Measurements from ENCODE around the gene ZNF169.
"Not testable (repeated sequence)": the region's sequence is repeated elsewhere in the genome, so short reads cannot be mapped to it uniquely, and the experiment has no call there.

Gene ZNF169

DNA sequence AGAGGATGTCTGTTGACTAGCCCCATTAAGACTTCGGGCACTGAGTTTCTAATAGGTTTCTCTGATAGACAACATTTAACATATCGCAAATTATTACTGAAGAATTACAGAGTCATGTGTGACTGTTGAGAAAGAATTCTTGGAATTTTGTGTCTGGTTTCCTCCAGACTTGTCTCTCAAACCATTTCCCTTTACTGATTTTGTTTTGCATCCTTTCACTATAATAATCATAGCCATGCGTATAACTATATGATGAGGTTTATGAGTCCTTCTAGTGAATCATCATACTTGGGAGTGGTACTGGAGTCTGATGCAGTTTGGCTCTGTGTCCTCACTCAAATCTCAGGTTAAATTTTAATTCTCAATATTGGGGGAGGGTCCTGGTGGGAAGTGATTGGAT lies 27.0 kb downstream of the ZNF169 start:
- no peak for DNase-seq (ENCODE audit: low read depth in 2 of 2)

DNA sequence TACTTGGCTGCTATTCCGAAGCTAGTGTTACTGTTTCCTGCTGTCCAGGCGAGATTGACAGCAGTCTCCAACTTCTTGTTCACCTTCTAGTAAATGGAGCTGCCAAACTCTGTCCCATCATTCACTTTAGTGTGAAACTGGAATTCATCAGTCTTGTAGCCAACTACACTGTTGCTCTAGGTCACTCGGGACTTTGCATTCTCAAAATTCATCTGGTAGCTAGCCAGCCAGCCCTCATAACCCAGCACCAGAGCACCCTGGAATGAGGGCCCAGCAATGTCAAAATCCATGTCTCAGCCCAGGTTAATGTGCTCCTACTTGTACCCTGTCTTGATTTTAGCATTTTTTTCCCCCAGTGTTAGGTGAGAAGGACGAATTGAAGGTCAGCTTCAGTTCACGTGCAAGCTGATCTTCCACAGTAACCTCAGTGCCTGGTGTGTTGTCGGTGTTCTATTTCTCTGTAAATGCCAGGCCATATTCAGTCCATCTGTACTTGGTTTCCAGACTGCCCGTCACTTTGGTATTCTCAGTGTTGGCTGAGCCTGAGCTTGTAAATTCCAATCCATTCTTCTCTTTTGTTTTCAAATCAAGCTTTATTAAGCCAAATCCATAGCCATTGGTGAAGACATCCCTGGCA lies 28.9 kb downstream of the ZNF169 start:
- DNase-seq (ENCODE audit: low read depth in 2 of 2): no peak

DNA sequence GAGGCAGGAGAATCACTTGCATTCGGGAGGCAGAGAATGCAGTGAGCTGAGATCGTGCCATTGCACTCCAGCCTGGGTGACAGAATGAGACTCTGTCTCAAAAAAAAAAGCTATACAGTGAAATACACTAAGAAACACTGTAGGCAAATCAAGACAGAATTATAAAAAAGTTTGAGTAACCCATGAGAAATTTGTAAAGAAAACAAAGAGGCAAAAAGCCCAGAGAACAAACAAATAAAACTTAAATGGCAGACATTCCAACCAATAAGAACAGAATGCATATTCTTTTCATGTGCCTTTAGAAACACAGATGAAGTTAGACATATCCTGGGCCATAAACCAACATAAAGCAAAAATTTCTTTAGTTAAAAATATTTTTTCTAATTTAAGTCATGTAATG lies 30.6 kb downstream of the ZNF169 start:
- DNase-seq (ENCODE audit: low read depth in 2 of 2): no peak

DNA sequence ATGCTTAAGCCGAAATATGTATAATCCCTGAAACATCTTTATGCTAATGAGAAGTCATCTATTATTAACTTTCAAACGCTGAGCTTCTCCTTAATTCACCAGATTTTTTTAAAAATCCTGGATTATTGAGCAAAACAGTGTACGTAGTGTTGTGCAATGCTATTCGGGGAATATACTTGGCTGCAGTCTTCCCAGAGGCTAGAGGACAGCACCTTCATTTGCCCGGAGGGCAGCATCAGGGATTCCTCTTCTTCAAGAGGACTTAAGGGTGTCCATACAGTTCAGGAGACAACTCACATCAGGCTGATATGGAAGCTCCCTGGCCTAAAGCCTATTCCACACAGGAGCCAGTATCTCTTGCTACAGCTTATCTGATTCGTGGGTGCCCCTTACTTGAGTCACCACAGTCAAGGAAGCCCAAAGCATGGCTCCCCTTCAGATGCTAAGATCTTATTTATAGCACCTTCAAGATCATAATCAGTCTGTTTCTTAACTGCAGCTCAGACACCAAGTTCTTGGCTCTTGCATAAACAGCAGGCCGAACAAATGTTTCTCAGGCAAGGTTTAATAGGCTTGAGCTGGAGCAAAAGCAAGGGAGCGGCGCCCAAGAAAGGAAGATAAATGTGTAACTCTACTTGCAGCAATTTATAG lies 40.0 kb downstream of the ZNF169 start:
- no peak for DNase-seq (ENCODE audit: low read depth in 2 of 2)

DNA sequence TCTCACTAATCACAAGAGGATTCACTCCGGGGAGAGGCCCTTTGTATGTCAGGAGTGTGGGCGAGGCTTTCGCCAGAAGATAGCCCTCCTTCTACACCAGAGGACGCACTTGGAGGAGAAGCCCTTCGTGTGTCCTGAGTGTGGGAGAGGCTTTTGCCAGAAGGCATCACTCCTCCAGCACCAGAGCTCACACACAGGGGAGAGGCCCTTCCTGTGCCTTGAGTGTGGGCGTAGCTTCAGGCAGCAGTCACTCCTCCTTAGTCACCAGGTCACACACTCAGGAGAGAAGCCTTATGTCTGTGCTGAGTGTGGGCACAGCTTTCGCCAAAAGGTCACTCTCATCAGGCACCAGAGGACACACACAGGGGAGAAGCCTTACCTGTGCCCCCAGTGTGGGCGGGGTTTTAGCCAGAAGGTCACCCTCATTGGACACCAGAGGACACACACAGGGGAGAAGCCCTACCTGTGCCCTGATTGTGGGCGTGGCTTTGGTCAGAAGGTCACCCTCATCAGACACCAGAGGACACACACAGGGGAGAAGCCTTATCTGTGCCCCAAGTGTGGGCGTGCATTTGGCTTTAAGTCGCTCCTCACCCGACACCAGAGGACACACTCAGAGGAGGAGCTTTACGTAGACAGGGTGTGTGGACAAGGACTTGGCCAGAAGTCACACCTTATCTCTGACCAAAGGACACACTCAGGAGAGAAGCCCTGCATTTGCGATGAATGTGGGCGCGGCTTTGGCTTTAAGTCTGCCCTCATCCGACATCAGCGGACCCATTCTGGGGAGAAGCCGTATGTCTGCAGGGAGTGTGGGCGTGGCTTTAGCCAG lies 41.6 kb downstream of the ZNF169 start:
- no peak for DNase-seq (ENCODE audit: low read depth in 2 of 2)

DNA sequence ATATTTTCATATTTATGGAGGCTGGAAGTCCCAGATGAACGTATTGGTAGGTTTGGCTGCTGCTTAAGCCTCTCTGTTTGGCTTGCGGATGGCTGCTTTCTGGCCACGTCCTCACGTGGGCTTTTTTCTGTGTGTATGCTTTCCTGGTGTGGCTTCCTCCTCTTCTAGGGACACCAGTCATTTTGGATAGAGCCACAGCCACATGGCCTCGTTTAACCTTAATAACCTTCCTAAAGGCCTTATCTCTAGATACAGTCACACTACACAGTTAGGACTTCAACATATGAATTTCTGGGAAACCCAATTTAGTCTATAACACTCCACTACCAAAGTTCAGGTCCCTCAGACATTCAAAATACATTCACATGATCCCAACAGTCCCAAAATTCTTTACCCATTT lies 42.5 kb downstream of the ZNF169 start:
- no peak for DNase-seq (ENCODE audit: low read depth in 2 of 2)

DNA sequence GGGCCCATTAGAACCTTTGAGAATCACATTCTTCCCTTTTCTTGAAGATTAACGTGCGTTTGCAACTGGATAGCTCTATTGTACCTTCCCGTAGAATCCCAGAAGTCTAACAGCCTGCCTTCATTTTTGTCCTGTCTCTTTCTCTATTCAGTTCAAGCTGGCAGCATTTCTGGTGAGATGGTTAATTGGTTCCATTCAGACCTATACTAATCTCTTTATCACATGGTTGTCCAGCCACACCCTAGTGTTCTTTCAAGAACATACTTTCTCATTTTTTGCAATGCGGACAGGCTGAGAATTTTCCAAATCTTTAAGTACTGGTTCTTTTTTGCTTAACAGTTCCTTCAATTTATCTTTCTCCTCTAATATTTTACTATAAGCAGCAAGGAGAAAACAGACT lies 43.3 kb downstream of the ZNF169 start:
- no peak for DNase-seq (ENCODE audit: low read depth in 2 of 2)

DNA sequence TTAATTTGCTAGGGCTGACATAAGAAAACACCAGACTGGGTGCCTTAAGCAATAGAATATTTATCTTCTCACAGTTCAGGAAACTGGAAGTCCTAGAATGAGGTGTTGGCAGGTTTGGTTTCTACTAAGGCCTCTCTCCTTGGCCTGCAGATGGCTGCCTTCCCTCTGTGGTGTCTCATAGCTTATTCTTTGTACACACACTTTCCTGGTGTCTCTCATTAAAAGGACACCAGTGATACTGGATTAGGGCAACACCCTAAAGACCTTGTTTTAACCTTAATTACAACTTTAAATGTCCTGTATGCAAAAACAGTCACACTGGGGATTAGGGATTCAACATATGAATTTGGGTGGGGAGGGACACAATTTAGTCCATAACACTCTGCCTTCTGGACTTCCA lies 44.2 kb downstream of the ZNF169 start:
- DNase-seq (ENCODE audit: low read depth in 2 of 2): no peak

DNA sequence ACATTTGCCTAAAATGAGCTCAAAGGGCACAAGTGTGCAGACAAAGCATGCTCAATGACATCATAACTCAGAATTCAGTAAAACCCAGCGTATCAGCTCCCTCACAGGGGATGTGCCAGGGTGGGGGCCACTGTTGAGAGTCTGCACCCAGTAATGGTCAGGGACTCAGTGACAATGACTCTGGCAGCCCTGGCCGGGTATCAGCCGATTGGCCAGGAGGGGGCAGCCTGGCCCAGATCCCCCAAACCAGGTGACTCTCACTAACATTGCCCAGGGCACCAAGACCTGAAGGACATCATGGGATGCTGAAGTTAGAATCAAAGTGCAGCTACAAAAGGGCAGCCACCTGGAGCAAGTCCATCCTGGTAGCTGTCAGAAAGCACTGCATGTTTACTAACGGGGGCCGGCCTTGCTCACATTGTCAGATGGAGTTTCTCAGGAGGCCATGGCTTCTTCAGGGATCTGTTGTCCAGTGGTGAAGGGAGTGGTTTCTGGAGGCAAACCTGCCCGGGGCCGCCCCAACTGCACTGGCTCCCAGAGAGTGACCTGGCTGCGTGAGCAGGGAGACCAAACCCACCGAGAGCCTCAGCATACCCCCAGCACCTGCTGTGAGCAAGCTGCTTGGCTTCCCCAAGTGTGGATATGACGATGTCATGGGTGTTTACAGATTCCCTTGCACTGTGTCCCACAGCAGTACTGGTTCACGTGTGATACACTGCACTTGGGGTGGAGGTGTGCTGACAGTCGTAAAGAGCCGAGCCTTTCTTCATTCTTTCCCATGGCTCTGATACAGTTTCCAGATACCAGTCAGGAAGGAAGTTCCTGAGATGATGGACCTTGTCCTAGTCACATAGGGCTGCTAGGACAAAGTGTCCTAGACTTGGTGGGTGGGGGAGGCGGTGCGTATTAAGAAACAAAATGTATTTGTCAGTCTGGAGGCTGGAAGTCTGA lies 56.2 kb downstream of the ZNF169 start:
- DNase-seq (ENCODE audit: low read depth in 2 of 2): not testable (repeated sequence)

DNA sequence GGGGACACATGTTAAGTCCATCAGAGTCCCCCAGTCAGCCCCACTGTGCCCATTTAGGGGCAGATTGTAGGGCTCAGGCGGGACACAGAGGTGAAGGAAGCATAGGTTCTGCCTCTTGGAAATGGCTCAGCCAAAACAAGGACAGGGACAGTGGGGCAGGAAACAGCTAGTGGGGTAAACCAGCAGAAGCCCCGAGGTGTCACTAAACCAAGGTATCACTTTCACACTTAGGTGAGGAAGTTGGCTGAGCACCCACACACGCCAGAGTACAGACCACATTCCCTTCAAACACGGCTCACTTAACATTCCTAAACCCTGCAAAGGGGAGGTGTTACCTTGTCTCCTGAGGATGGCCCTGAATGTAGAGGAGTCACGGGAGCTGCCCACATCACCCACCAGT lies 57.1 kb downstream of the ZNF169 start:
- DNase-seq (ENCODE audit: low read depth in 2 of 2): not testable (repeated sequence)

DNA sequence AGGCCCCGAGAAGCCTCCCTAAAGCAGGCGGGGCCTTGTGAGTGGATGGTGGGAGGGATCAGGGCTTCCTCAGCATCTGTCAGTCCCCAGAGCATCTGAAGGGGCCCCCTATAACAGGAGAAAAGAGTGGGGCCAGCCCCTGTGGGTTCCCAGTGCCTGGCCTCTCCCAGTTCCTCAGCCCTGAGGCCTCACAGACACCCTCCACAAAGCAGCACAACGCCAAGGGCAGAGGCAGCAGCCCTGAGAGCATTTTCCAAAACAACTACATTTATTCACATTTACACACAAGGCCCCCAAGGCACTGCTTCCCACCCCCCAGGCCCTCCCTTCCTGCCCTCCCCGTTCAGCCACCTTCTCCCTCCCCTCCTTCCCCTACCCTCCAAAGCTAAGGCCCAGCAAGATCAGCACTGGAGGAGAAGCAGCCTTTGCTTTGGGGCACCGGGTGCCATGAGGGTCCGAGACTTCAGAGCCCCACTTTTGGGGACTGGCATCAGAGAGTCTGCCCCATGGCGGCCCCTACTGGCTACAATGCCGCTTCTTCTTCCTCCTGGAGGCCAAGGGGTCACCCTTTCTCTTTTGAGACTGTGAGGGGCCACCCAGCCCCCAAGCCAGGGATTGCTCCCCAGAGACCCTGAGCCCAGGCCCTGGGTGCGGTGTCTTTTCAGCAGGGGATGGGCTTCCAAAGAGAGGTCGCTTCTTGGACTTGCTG lies 59.0 kb downstream of the ZNF169 start:
- DNase-seq (ENCODE audit: low read depth in 2 of 2): not testable (repeated sequence)

DNA sequence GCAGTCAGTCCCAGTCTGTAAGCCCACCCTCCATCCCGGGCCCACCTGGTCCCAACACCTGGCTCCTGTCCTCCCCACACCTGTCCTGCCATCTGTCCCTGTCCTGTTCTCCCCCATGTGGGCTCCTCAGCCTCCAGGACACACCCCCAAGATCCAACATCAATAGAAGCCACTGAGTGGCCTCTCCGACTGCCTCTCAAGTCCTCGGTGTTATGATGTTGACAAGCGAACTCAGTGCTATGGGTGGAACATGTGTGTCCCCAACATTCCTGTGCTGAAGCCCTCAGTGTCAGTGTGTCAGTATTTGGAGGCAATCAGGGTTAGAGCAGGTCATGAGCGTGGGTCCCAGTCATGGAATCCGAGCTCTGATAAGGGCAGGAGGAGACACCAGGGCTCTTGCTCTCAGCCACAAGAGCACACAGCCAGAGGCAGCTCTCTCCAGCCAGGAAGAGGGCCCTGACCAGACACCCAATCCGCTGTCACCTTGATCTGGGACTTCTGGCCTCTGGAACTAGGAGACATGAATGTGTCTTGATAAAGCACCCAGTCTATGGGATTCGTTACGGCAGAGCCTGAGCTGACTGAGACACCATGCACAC lies 63.3 kb downstream of the ZNF169 start:
- not testable (repeated sequence) for DNase-seq (ENCODE audit: low read depth in 2 of 2)

DNA sequence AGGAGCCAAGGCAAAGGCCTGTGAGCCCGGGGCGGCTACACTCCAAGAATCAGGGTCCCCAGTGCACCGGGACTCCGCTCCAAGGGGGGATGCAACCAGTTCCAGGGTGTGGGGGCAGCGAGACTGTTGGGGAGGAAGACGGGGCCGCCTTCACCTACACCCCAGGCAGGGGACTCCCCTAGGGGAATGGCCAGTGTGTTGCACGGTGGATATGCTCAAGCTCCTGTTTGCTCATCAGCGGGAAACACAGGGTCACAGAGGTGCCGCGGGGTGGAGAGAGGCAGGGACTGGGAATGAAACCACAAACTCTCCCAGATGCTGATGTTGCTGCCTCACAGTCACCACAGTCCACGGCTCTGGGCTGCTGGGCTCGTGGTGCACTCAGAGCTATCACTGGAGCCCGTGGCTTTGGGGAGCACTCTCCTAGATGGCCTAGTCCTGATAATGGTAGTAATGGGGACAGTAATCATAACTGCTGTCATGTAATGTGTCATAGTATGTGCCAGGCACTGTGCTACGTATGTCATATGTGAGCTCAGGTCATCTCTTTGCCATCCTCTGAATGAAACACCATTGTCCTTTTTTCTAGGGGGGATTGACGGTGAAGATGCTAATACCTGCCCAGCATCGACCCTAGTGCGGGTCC lies 64.2 kb downstream of the ZNF169 start:
- DNase-seq (ENCODE audit: low read depth in 2 of 2): not testable (repeated sequence)

DNA sequence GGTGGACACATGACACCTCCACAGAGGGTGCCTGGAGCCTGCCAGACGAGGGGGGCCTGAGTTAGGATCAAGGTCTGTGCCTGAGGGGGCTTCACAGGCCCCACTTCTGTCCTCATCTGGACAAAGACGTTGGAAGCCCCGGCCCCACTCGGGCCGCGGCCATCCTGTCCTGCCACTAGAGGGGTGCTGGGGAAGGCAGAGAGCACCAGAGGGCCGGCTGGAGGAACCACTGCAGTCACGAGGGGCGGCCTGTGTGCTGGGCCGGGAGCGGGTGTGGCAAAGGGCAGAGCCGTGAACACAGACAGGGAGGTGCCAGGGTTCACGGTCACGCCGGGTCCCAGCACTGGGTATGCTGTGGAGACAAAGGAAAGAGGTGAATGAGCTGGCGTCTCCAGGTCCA lies 66.5 kb downstream of the ZNF169 start:
- not testable (repeated sequence) for DNase-seq (ENCODE audit: low read depth in 2 of 2)

DNA sequence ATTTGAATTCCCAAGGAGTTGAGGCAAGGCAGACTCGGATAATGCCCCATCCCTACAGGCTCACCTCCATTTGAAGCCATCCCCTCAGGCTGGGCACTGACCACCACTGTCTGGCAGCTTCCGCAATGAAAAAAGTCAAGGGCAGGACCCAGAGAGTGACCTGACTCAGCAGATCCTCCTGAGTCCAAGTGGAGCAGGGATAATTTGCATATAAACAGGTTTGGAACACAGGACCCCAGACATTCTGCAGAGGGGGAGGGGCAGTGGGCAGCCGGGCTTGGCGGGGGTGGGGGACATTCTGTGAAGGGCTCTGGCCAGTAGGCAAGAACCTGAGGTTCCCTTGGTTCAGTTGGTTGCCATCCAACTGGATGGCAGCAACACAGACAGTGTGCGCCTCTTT lies 69.4 kb downstream of the ZNF169 start, which contains the start of gene NUTM2F:
TSS of gene NUTM2F (minus strand) at position 101 of the 400 bp plus-strand sequence. CDS start at position 80, 21 bp downstream.
- not testable (repeated sequence) for DNase-seq (ENCODE audit: low read depth in 2 of 2)

DNA sequence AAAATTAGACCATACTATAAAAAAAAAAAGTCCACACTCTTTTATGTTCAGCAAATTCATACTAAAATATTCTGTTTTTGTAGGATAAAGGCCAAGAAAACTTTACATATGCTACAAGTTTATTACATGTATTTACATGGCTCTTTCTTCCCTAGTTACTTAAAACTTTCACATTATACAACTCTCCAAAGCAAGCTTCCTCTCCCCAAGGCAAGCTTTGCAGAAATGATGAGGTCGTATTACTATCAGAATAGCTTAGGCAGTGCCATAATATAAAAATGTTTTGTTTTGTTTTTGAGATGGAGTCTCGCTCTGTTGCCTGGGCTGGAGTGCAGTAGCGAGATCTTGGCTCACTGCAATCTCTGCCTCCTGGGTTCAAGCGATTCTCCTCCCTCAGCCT lies 77.3 kb downstream of the ZNF169 start:
- not testable (repeated sequence) for DNase-seq (ENCODE audit: low read depth in 2 of 2)

DNA sequence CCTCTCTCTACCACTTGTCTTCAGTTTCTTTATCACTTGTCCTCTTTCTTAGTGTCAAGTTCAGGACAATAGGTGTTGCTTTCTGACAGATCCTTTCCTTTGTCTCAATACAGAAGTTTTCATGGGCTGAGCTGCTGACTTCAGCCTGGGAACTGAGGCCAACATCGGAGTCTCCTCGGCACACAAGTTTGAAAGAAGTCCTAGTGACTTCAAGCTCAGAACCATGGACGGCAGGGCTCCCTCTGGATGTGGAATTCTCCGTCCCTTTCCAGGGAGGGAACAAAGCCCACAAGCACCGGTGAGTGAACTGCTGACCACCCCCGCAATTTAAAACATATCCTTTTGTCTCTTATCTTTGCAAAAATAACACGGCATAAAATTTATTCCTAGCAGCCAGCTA lies 79.6 kb downstream of the ZNF169 start:
- DNase-seq (ENCODE audit: low read depth in 2 of 2): not testable (repeated sequence)

DNA sequence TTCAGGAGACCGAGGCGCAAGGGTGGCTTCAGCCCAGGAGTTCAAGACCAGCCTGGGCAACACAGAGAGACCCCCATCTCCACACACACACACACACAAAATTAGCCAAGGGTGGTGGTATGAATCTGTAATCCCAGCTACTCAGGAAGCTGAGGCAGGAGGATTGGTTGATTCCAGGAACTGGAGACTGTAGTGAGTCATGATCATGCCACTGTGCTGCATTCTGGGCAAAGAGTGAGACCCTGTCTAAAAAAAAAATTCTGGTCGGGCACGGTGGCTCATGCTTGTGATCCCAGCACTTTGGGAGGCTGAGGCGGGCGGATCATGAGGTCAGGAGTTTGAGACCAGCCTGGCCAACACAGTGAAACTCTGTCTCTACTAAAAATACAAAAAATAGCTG lies 80.6 kb downstream of the ZNF169 start:
- not testable (repeated sequence) for DNase-seq (ENCODE audit: low read depth in 2 of 2)

DNA sequence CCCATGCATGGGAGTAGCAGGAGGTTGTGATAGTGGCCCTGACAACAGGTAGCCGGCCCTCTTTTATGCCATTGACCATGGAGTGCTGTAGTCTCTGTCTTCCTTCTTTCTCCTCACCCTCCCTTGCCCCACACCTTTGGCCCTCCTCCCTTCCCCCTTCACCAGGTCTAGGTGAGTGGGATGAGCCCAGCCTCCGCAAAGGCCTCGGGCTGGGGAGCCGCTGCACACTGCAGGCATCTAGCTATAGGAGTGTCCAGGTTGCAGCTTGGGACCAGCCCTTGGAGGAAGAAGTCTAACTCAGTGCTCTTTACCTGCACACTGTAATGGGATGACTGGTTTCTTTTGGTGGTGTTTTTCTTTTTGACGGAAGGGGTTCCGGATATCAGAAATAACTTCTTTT lies 81.7 kb downstream of the ZNF169 start:
- not testable (repeated sequence) for DNase-seq (ENCODE audit: low read depth in 2 of 2)

DNA sequence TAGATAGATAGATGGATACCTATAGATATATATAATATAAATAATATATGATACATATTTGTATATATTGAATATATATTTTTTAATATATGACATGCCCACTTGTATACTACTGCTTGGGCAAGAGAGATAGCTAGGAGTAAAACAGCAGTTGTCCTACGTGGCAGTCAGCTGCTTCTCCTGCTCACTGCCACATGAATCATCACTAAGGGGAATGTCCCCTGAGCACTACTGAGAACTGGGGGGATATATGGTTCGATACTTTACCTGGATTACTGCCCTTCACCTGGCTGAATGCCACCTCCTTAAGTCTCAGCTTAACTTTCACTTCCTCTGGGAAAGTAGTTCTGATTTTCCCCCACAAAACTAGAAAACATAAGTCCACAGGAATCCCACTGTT lies 82.6 kb downstream of the ZNF169 start:
- DNase-seq (ENCODE audit: low read depth in 2 of 2): not testable (repeated sequence)

All from stimulated activated CD4-positive, alpha-beta T cell treated with anti-CD3 and anti-CD28 coated beads, Interleukin-1b, Interleukin-23, amount 100 ng/mL, for 4 hours (primary cell).